SK-N-MC (cell line): ENCODE measurements around the gene TMEM82.

Source experiments
- DNase-seq: peaks from one replicate; pipeline ENCODE4 v3.0.0-alpha.2; 2011; ENCODE audit warnings: low read depth, low spot score
- H3K27ac ChIP-seq: fragments of 200-600 bp; sonication (generic); 2 replicates; pipeline ENCODE4 v1.5.1; 2016; ENCODE audit warnings: mixed run types
- H3K36me3 ChIP-seq: fragments of 200-600 bp; sonication (generic); 2 replicates; pipeline ENCODE4 v1.6.1; 2017; ENCODE audit warnings: antibody characterized with exemption, low read length, mixed read lengths; ENCODE audit not compliant: insufficient read depth
- H3K4me3 ChIP-seq: fragments of 200-600 bp; sonication (generic); 2 replicates; pipeline ENCODE4 v1.5.1; 2016
- H3K9ac ChIP-seq: fragments of 200-600 bp; sonication (generic); 2 replicates; pipeline ENCODE4 v1.8.0; 2017; ENCODE audit warnings: mixed run types, mixed read lengths; ENCODE audit not compliant: insufficient read length
- H3K9me3 ChIP-seq: fragments of 200-600 bp; sonication (generic); 2 replicates; pipeline ENCODE4 v1.6.1; 2017; ENCODE audit warnings: low read depth, mild to moderate bottlenecking, antibody characterized with exemption, low read length, moderate library complexity, mixed read lengths
- EZH2 ChIP-seq: fragments of 200-600 bp; sonication (generic); IDR thresholded peaks from one replicate; pipeline ENCODE4 v1.6.1; 2017; ENCODE audit warnings: antibody characterized with exemption
- FOXP2 ChIP-seq: optimal IDR thresholded peaks from 2 replicates; pipeline ENCODE3; 2011; ENCODE audit warnings: mild to moderate bottlenecking, moderate library complexity; ENCODE audit not compliant: insufficient read depth; ENCODE audit errors: extremely low read length, control extremely low read depth
- POLR2AphosphoS5 ChIP-seq: IDR thresholded peaks from 2 replicates; pipeline ENCODE4 v1.6.1; 2012; ENCODE audit warnings: mild to moderate bottlenecking, low read depth, low read length, borderline replicate concordance

Gene TMEM82

DNA sequence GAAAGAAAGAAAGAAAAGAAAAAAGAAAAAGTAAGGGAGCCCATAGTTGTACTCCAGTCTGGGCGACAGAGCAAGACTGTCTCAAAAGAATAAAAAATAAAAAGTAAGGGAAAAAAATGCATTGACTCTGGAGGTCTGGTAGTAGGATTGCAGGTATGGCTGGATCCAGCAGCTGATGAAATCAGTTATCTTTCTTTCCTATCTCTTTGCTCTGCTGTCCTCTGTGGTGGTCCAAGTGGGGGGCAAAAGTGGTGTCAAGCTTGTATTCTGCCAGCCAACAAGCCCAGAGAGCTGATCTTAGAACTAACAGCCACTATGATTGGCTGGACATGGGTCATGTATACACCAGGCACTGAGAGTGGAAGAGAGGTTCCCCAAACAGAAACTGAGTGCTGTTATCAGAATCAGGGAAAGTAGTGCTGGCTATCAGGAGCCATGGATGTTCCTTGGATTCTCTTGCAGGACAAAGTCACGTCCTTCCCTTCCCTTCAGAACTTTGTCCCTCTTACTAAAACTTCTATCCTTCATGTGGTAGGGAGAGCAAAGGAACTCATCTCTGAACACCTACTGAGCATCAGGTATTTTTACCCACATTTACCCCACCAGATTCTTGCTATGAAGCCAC is 12.8 kb downstream of the TMEM82 start:
- Histone ChIP-seq H3K27ac (no peak overlapping the region), H3K9me3 (no peaks in the 10 kb centered on the region), H3K4me3 (no peak overlapping the region), H3K9ac (no peak overlapping the region), H3K36me3 (no peaks in the 10 kb centered on the region)
- DNase-seq = no peak
- no peak for TF ChIP-seq POLR2AphosphoS5
- no peak for TF ChIP-seq FOXP2
- no peak for TF ChIP-seq EZH2

DNA sequence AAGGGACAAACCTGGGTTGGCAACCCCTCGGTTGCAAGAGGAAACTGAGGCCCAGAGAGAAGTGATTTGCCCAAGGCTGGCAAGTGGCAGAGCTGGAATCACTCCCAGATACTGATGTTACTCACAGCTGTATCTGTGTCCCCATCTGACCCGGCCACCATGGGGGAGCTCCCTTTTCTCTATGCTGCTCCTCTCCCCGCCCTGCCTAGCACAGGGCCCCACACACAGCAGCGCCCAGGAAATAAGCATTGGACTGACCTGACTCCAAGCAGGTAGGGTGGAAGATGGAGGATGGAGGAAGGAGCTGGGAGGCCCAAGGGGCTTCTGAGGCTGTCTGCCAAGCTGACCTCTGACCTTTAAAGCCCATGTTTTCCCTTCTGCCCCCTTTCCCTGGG is 13.3 kb downstream of the TMEM82 start:
- Histone ChIP-seq H3K36me3 (no peaks in the 10 kb centered on the region), H3K9ac (no peak overlapping the region), H3K27ac (no peak overlapping the region), H3K4me3 (no peak overlapping the region), H3K9me3 (no peaks in the 10 kb centered on the region)
- TF ChIP-seq FOXP2 (no peak), POLR2AphosphoS5 (no peak), EZH2 (no peak)
- no peak for DNase-seq

DNA sequence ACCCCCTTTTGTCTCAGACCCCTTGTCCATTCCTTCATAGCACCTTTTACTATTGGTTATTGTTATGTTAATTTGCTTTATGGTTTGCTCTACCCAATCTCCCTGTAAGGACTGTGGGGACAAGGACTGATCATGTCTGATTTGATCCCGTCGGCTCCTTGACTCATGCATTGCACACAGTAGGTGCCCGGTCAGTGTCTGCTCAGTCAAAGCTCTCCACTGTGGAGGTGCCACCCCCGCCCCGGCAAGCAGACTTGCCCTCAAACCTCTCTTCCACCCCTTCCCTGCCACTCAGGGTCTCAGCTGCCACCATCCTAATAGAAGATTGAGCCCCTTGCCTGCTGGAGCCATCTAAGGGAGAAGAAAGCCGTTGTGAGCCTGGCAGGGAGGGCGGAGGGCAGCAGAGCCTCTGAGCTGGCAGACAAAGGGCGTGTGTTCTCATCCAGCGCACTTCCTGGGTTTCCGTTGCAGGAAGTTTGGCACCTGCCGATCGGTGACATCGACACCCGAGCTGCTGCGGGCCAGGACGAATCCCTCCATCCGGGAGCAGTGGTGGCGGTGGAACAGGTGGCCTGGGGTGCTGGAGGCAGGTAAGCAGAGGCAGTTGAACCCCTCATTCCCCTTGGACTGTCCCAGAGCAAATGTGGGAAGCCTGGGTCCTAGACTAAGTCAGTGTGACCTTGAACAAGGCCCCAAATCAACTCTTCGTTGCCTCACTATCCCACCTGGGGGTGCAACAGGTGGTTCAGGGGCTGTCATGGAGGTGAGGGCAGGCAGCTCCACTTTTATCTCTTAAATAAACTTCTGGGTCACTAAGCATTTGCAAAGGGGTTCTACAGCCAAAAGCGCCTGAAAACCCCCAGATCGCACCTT is 14.1 kb downstream of the TMEM82 start:
- no peak overlapping the region for H3K4me3 ChIP-seq
- no peak overlapping the region for H3K9ac ChIP-seq
- H3K36me3 ChIP-seq = no peaks in the 10 kb centered on the region
- H3K9me3 ChIP-seq = no peaks in the 10 kb centered on the region
- no peak for DNase-seq
- H3K27ac ChIP-seq = no peak overlapping the region
- TF ChIP-seq POLR2AphosphoS5 (no peak), EZH2 (no peak), FOXP2 (no peak)

DNA sequence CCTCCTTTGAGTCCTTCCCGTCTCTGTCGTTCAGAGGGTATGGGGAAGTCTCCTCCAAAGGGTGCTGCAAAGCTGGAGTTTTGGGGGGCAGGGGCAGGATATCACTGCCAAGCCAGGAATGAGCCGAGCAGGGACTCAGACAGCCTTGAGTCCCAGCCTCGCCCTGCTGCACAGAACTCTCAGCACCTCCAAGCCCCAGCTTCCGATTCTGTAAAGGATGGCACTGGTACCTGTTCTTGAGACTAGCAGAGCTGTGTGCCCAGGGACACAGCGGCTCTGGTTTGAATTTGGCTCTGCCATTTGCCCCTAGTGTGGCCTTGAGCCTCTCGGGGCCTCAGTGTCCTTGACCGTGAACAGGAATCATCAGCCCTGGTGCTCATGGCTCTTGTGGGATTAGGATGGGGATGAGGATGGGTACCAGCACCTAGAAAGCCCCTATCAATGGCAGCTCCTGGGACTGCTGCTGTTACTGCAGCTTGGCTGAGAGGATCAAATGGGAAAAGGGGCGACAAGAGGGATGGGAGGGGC is 14.8 kb downstream of the TMEM82 start:
- H3K4me3 ChIP-seq = no peak overlapping the region
- DNase-seq = no peak
- H3K9ac ChIP-seq = no peak overlapping the region
- H3K36me3 ChIP-seq = no peaks in the 10 kb centered on the region
- no peak for TF ChIP-seq FOXP2
- no peak for TF ChIP-seq EZH2
- TF ChIP-seq POLR2AphosphoS5 = no peak
- H3K27ac ChIP-seq = no peak overlapping the region
- no peaks in the 10 kb centered on the region for H3K9me3 ChIP-seq

DNA sequence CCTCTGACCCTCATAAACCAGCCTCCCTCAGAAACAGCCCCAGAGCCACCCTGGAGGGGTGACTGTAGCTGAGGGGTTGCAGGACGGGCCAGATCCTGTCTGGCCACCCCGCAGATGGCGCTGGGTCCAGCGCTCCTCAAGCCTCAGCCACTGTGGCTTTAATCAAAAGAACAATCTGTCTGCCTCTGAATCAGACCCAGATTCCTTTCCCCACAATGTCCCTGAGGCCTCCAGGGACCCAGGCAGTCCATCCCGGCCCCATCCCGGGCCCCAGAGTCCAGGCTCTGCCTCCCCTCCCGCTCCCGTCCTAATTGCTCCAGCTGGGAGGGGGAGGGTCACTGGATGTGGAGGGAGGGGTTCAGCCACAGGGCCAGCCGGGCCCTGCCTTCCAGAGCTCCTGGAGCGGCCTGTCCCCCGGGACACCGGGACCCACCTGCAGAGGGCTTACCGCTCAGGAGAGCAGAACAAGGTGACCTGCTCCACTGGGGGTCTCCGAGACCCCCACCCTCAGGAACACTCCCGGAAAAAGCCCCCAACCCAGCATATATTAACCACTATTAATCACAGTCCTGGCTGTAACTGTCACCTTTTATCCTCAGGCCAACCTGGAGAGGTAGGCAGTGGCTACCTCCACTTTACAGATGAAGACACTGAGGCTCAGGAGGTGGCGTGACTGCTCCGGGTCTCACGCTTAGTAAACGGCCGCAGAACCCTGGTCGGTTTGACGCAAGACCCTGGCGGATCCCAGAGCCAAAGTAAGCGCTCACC is 15.5 kb downstream of the TMEM82 start:
- DNase-seq = no peak
- Histone ChIP-seq H3K9me3 (no peaks in the 10 kb centered on the region), H3K27ac (no peak overlapping the region), H3K9ac (no peak overlapping the region), H3K36me3 (no peaks in the 10 kb centered on the region), H3K4me3 (peak overlapping the region; percentile 80)
- TF ChIP-seq FOXP2 (no peak), POLR2AphosphoS5 (no peak), EZH2 (no peak)

DNA sequence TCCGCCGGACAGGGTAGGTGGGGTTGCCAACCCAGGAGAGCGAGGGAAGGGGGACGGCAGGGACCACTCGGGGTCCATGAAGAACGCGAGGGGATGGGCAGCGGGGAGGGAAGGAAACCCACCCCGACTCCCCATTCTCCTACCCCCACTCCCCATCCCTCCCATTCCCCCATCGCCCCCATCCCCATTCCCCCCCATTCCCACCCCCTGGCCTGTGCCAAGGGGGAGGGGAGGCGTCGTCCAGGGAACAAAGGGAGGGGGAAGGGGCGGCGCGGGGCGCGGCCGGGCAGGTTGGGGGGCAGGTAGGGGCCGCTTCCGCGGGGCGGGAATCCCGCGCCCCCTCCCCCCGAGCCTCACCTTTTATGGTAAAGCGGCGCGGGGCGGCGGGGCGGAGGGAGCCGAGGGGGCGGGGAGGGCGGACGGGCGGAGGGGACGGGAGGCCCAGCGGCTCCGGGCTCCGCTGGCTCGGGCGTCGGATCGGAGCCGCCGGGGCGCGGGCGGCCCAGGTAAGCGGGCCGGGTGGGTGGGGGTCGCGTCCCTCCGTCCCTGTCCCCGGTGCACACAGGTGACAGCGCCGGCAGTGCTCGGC is 16.1 kb downstream of the TMEM82 start, which contains the start of gene FBLIM1:
FBLIM1 (plus strand) TSS at position 453 of the 589 bp plus-strand sequence. CDS start 6,189 bp downstream, outside the sequence.
- Histone ChIP-seq H3K9ac (peak within 1 kb of the TSS; percentile 87), H3K36me3 (no peaks in the 10 kb centered on the region), H3K4me3 (peak within 1 kb of the TSS; percentile 80), H3K9me3 (no peaks in the 10 kb centered on the region), H3K27ac (peak within 1 kb of the TSS; percentile 60; the same call in 1 of the 2 replicates)
- DNase-seq = no peak
- TF ChIP-seq FOXP2 = no peak

DNA sequence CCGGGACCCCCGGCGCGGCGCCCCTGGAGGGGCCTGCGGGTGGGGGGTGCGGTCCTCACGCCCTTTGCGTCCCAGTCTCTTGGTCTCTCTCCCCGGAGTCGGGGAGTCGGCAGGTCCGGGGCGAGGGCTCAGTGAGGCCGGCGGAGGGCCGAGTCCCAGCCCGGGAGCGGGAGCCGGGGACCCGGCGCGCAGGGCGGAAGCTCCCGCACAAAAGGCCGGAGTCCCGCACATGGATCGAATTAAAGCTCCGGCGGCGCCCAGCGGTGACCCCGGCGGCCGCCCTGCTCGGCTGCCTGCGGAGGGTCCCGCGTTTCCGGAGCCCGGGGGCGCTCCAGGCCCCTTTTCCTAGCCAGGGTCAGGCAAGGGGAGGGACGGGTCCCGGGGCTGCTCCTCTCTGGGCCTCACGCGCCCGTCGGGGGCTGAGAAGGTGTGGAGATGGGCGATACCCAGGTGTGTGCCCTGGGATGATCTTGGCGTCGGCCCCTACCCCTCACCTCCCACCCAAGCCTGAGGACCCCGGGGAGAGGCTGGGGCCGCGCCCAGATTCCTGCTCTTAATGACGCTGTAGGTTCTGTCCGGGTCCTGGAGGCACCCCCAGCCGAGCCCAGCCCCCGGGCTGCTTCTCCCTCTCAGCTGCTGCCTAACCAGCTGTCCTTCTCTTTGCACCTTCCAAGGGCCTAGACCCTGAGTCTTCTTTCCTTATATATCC is 16.8 kb downstream of the TMEM82 start:
- Histone ChIP-seq H3K9ac (peak overlapping the region; percentile 87), H3K27ac (peak overlapping the region; percentile 60; the same call in 1 of the 2 replicates), H3K36me3 (no peaks in the 10 kb centered on the region; the same call in 1 of the 2 replicates), H3K4me3 (peak overlapping the region; percentile 80), H3K9me3 (no peaks in the 10 kb centered on the region)
- no peak for DNase-seq
- TF ChIP-seq POLR2AphosphoS5 (no peak), FOXP2 (no peak), EZH2 (no peak)
